ENCODE data around the gene SRGAP2C. TPM values are rescaled to one million over a fixed set of nuclear protein-coding genes. Genes with fewer than 3 reads are reported as not detected.
"Not testable (repeated sequence)": the region's sequence is repeated elsewhere in the genome, so short reads cannot be mapped to it uniquely, and the experiment has no call there.

Gene SRGAP2C
- total RNA-seq, 1 donor from 2014 or later, result 31.9 TPM

- not testable (repeated sequence) for DNase-seq
Observed at GRCh38 chr1:121186191-121186590, 1.4 kb downstream of the SRGAP2C start.

GRCh38 chr1:121187914-121188313 lies 3.1 kb downstream of the SRGAP2C start:
- not testable (repeated sequence) for DNase-seq

- not testable (repeated sequence) for DNase-seq
Observed at GRCh38 chr1:121192512-121192911, 7.7 kb downstream of the SRGAP2C start.

- DNase-seq, result not testable (repeated sequence)
Observed at GRCh38 chr1:121197095-121197882, 12.5 kb downstream of the SRGAP2C start.

GRCh38 chr1:121199763-121200162 lies 15.0 kb downstream of the SRGAP2C start:
- DNase-seq, result not testable (repeated sequence)

GRCh38 chr1:121200232-121200631 lies 15.5 kb downstream of the SRGAP2C start:
- DNase-seq, result not testable (repeated sequence)

GRCh38 chr1:121200985-121201981 lies 16.5 kb downstream of the SRGAP2C start:
- peak; percentile 1 for DNase-seq

- not testable (repeated sequence) for DNase-seq
Observed at GRCh38 chr1:121202986-121203385, 18.2 kb downstream of the SRGAP2C start.

- not testable (repeated sequence) for DNase-seq
Observed at GRCh38 chr1:121205786-121206711, 21.3 kb downstream of the SRGAP2C start.

- not testable (repeated sequence) for DNase-seq
Observed at GRCh38 chr1:121207328-121207727, 22.6 kb downstream of the SRGAP2C start.

- not testable (repeated sequence) for DNase-seq
Observed at GRCh38 chr1:121208375-121208774, 23.6 kb downstream of the SRGAP2C start.

- not testable (repeated sequence) for DNase-seq
Observed at GRCh38 chr1:121210778-121211177, 26.0 kb downstream of the SRGAP2C start.

- not testable (repeated sequence) for DNase-seq
Observed at GRCh38 chr1:121213491-121213890, 28.7 kb downstream of the SRGAP2C start.

- not testable (repeated sequence) for DNase-seq
Observed at GRCh38 chr1:121214544-121215156, 29.9 kb downstream of the SRGAP2C start.

GRCh38 chr1:121215699-121216417 lies 31.1 kb downstream of the SRGAP2C start:
- not testable (repeated sequence) for DNase-seq

GRCh38 chr1:121216676-121217075 lies 31.9 kb downstream of the SRGAP2C start:
- not testable (repeated sequence) for DNase-seq

- DNase-seq, result peak; percentile 3
Observed at GRCh38 chr1:121221770-121222169, 37.0 kb downstream of the SRGAP2C start.

- not testable (repeated sequence) for DNase-seq
Observed at GRCh38 chr1:121224714-121225113, 39.9 kb downstream of the SRGAP2C start.

GRCh38 chr1:121226295-121226904 lies 41.6 kb downstream of the SRGAP2C start:
- not testable (repeated sequence) for DNase-seq

- DNase-seq, result not testable (repeated sequence)
Observed at GRCh38 chr1:121226925-121227324, 42.1 kb downstream of the SRGAP2C start.

Data from tongue (tissue), 2 donors.